T-helper 2 cell treated with Interferon-gamma antibody and Interleukin-4, amounts not matched to agents 100 ng/mL and 5 ng/mL, for 36 hours (primary cell): Measurements from ENCODE around the gene ZNF620. TPM values are rescaled to one million over a fixed set of nuclear protein-coding genes. Genes with fewer than 3 reads are reported as not detected.

Experiments
- total RNA-seq: library from RNA; stranded (reverse); gene quantifications from 2 replicates; pipeline ENCODE4 v1.2.3, GENCODE V29; 2022

ZNF620 gene
- total RNA-seq, 1 donor from 2014 or later: 6.5 TPM

Other genes starting within 250 kb of the ZNF620 start
- 33.4 and 38.1 TPM in 2 replicates for gene EIF1B, start 196.3 kb upstream of the ZNF620 start, total RNA-seq
- gene ENTPD3, start 118.9 kb upstream of the ZNF620 start, total RNA-seq: not detected in 2 replicates
- gene RPL14, start 48.7 kb upstream of the ZNF620 start, total RNA-seq: 2,187 and 2,192 TPM in 2 replicates
- 9.1 and 10.3 TPM in 2 replicates for gene ZNF619, start 28.9 kb upstream of the ZNF620 start, total RNA-seq
- 23.9 and 25.9 TPM in 2 replicates for gene ZNF621, start 18.9 kb downstream of the ZNF620 start, total RNA-seq